AG10803 (cell line): Measurements from ENCODE around the gene DDX50.
A peak's percentile ranks its signal among the peaks of the same experiment; 100 is the strongest.
"Not testable (repeated sequence)": the region's sequence is repeated elsewhere in the genome, so short reads cannot be mapped to it uniquely, and the experiment has no call there.

Source experiments
- DNase-seq: peaks from one replicate; pipeline ENCODE4 v3.0.0; 2010; ENCODE audit warnings: low read depth
- H3K4me3 ChIP-seq: 2 replicates; pipeline ENCODE4 v1.5.1; 2011; ENCODE audit warnings: mild to moderate bottlenecking, low read length, control low read depth
- TF ChIP-seq, protein P1 (sequence below): conservative IDR thresholded peaks from 2 replicates; pipeline ENCODE4 v1.5.1; 2011; ENCODE audit warnings: mild to moderate bottlenecking, low read length, control low read depth, inconsistent platforms

Gene DDX50

DNA sequence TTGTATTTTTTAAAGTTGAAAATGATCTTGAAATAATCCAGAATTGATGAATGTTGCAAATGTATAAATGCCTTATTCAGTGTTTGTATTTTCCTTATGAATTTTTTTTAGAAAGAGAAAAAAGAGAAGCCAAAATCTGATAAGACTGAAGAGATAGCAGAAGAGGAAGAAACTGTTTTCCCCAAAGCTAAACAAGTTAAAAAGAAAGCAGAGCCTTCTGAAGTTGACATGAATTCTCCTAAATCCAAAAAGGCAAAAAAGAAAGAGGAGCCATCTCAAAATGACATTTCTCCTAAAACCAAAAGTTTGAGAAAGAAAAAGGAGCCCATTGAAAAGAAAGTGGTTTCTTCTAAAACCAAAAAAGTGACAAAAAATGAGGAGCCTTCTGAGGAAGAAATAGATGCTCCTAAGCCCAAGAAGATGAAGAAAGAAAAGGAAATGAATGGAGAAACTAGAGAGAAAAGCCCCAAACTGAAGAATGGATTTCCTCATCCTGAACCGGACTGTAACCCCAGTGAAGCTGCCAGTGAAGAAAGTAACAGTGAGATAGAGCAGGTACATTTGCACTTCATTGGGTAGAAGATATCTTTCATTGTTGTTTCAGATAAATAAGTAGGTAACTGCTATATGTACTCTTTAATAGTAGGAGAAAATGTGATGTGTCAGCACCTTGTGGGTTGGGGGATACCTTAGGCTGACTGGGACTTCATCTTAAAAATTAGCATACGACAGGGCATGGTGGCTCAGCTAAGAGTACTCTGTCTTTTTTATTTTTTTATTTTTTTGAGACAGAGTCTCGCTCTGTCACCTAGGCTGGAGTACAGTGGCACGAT lies 58.8 kb downstream of the DDX50 start:
- DNase-seq: no peak
- TF ChIP-seq, protein P1, sequence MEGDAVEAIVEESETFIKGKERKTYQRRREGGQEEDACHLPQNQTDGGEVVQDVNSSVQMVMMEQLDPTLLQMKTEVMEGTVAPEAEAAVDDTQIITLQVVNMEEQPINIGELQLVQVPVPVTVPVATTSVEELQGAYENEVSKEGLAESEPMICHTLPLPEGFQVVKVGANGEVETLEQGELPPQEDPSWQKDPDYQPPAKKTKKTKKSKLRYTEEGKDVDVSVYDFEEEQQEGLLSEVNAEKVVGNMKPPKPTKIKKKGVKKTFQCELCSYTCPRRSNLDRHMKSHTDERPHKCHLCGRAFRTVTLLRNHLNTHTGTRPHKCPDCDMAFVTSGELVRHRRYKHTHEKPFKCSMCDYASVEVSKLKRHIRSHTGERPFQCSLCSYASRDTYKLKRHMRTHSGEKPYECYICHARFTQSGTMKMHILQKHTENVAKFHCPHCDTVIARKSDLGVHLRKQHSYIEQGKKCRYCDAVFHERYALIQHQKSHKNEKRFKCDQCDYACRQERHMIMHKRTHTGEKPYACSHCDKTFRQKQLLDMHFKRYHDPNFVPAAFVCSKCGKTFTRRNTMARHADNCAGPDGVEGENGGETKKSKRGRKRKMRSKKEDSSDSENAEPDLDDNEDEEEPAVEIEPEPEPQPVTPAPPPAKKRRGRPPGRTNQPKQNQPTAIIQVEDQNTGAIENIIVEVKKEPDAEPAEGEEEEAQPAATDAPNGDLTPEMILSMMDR: no peak

DNA sequence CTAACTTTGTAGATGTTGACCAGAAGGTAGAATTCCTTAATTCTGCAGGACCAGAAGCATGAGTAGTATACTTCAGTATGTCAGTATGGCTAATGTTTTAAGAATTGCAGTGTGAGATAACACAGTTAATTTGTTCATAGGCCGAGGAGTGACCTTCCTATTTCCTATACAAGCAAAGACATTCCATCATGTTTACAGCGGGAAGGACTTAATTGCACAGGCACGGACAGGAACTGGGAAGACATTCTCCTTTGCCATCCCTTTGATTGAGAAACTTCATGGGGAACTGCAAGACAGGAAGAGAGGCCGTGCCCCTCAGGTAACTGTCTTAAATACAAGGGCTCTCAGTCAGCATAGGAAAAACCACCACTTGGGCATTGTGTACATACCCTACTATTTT lies 62.0 kb downstream of the DDX50 start:
- TF ChIP-seq, protein P1: no peak
- no peak for DNase-seq
- H3K4me3 ChIP-seq: no peak overlapping the region

More for the DNA sequence above, 58.8 kb downstream of the DDX50 start:
- H3K4me3 ChIP-seq: no peak overlapping the region

DNA sequence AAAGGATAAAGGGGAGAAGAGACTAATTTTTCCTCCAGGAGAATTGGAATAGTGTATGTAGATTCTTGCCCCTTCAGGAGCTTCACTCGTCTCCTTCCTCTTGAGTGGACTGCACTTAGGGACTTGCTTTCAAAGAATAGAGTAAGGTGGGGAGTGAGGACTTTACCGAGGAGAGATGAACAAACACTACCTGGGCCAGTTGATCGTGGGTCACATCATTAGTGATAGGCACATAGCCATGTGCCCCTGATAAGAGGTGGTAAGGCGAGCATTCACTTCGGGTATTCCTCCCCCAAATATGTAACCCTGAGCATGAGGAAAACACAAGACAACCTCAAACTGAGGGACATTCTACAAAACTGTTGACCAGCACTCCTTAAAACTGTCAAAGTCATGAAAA lies 72.9 kb downstream of the DDX50 start:
- DNase-seq: no peak
- TF ChIP-seq, protein P1: no peak
- H3K4me3 ChIP-seq: no peak overlapping the region

DNA sequence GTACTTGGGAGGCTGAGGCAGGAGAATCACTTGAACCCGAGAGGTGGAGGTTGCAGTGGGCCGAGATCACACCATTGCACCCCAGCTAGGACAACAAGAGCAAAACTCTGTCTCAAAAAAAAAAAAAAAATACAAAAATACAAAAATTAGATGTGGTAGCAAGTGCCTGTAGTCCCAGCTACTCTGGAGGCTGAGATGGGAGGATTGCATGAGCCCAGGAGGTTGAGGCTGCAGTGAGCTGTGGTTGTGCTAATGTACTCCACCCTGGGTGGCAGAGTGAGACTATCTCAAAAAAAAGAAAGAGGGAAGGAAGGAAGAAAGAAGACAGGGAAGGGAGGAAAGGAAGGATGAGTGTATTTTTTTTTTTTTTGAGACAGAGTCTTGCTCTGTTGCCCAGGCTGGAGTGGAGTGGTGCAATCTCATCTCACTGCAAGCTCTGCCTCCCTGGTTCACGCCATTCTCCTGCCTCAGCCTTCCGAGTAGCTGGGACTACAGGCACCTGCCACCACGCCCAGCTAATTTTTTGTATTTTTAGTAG lies 74.9 kb downstream of the DDX50 start:
- not testable (repeated sequence) for DNase-seq, H3K4me3 ChIP-seq

DNA sequence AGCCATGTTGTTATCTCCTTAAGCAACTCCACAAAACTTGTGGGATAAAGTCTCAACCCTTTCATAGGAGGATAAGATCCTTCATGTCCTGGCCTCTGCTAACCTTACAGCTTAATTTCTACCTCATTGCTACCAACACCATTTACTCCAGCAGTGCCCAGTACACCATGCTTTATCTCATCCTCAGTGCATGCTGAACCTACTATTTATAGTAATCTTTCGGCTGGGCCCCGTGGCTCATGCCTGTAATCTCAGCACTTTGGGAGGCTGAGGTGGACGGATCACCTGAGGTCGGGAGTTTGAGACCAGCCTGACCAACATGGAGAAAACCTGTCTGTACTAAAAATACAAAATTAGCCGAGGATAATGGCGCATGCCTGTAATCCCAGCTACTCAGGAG lies 78.6 kb downstream of the DDX50 start:
- not testable (repeated sequence) for H3K4me3 ChIP-seq, DNase-seq

DNA sequence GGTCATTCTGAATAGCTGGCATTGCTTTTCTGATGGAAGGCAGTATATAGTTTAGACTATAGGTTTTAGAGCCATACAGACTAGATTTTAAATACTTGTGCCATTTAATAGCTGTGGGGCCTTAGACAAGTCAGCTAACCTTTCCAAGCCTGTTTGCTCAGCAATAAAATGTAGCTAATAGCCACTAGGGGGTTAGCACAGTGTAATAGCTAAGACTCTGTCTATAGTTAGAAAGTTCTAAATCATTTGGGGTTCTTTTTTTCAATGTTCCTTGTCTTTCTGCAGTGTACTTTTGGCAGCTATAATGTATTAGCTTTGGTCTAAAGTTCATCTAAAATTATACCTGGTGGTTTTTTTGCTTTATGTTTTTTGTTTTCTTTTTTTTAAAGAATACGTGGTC lies 80.0 kb downstream of the DDX50 start:
- no peak for DNase-seq
- H3K4me3 ChIP-seq: no peak overlapping the region
- TF ChIP-seq, protein P1: peak; percentile 33; the same call in 1 of the 2 replicates

DNA sequence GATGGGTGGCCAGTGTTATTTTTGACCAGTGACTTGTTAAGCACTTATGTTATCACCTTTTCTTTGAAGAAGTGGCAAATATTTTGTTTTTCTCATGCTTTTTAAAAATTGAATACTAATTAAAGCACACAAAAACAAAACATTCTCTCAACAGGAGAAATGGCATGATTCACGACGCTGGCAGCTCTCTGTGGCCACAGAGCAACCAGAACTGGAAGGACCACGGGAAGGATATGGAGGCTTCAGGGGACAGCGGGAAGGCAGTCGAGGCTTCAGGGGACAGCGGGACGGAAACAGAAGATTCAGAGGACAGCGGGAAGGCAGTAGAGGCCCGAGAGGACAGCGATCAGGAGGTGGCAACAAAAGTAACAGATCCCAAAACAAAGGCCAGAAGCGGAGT lies 81.3 kb downstream of the DDX50 start:
- TF ChIP-seq, protein P1: no peak
- no peak overlapping the region for H3K4me3 ChIP-seq
- no peak for DNase-seq

DNA sequence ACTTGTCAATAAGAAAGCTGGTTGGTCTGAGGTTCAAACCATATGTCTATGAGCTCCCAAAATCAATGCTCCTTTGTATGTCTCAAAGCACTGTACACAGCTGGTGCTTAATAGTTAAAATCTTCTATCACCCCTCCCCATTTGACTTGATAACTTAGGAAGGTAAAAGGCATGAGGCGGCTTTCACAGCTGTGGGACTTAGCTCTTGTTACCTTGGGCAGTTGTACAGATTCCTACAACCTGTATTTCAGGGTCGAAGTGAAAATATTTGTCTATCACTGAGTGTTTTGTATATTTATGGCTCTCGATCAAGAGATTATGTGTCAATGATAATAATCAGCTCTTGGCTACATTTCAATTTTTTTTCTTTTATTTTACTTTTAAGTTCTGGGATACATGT lies 86.5 kb downstream of the DDX50 start:
- no peak overlapping the region for H3K4me3 ChIP-seq
- no peak for DNase-seq
- TF ChIP-seq, protein P1: no peak
